ENCODE data around the gene CRYBG1.

CRYBG1 gene

GRCh38 chr6:106469882-106470281, 109.4 kb downstream of the CRYBG1 start:
- no peak for DNase-seq (ENCODE audit: low read depth)
- H3K4me3 ChIP-seq (ENCODE audit: low read length): no peak overlapping the region
- TF ChIP-seq CTCF (conservative IDR thresholded peaks at IDR 0.05; ENCODE audit: low read length): no peak

- H3K4me3 ChIP-seq (ENCODE audit: low read length): no peak overlapping the region
- TF ChIP-seq CTCF (conservative IDR thresholded peaks at IDR 0.05; ENCODE audit: low read length): no peak
- DNase-seq (ENCODE audit: low read depth): peak; percentile 37
These were observed 109.8 kb downstream of the CRYBG1 start for GRCh38 chr6:106470316-106470715.

- no peak for DNase-seq (ENCODE audit: low read depth)
- H3K4me3 ChIP-seq (ENCODE audit: low read length): no peak overlapping the region
- TF ChIP-seq CTCF (conservative IDR thresholded peaks at IDR 0.05; ENCODE audit: low read length): no peak
These were observed 110.3 kb downstream of the CRYBG1 start for GRCh38 chr6:106470811-106471210.

- DNase-seq (ENCODE audit: low read depth): peak; percentile 61
These were observed 113.3 kb downstream of the CRYBG1 start for GRCh38 chr6:106473812-106474211.

GRCh38 chr6:106474466-106474865, 113.9 kb downstream of the CRYBG1 start:
- TF ChIP-seq CTCF (conservative IDR thresholded peaks at IDR 0.05; ENCODE audit: low read length): no peak
- no peak for DNase-seq (ENCODE audit: low read depth)
- H3K4me3 ChIP-seq (ENCODE audit: low read length): no peak overlapping the region

More at GRCh38 chr6:106473812-106474211, 113.3 kb downstream of the CRYBG1 start:
- H3K4me3 ChIP-seq (ENCODE audit: low read length): no peak overlapping the region
- TF ChIP-seq CTCF (conservative IDR thresholded peaks at IDR 0.05; ENCODE audit: low read length): no peak

- DNase-seq (ENCODE audit: low read depth): no peak
- no peak for TF ChIP-seq CTCF (conservative IDR thresholded peaks at IDR 0.05; ENCODE audit: low read length)
- H3K4me3 ChIP-seq (ENCODE audit: low read length): no peak overlapping the region
These were observed 114.8 kb downstream of the CRYBG1 start for GRCh38 chr6:106475284-106475683.

- no peak overlapping the region for H3K4me3 ChIP-seq (ENCODE audit: low read length)
- TF ChIP-seq CTCF (conservative IDR thresholded peaks at IDR 0.05; ENCODE audit: low read length): no peak
- peak; percentile 38 for DNase-seq (ENCODE audit: low read depth)
These were observed 116.0 kb downstream of the CRYBG1 start for GRCh38 chr6:106476331-106477105.
